Nephron progenitor cell (in vitro differentiated cells): ENCODE results near the gene OR12D3.

Experiments used
- DNase-seq: peaks from one replicate; pipeline ENCODE4 v3.0.0; 2021
- H3K27ac Mint-ChIP-seq: 2 replicates; pipeline ENCODE4 v1.8.0; 2021; ENCODE audit warnings: mild to moderate bottlenecking, moderate library complexity, mixed read lengths
- H3K27me3 Mint-ChIP-seq: 2 replicates; pipeline ENCODE4 v1.8.0; 2021; ENCODE audit warnings: mild to moderate bottlenecking, low read depth, mixed read lengths; ENCODE audit not compliant: poor library complexity
- H3K36me3 Mint-ChIP-seq: 2 replicates; pipeline ENCODE4 v1.8.0; 2021; ENCODE audit warnings: low read depth, mixed read lengths
- H3K4me1 Mint-ChIP-seq: 2 replicates; pipeline ENCODE4 v1.8.0; 2021; ENCODE audit warnings: mixed read lengths
- H3K4me3 Mint-ChIP-seq: 2 replicates; pipeline ENCODE4 v1.8.0; 2021; ENCODE audit warnings: mild to moderate bottlenecking, moderate library complexity, mixed read lengths
- H3K9me3 Mint-ChIP-seq: 2 replicates; pipeline ENCODE4 v1.8.0; 2021; ENCODE audit warnings: mild to moderate bottlenecking, moderate library complexity, mixed read lengths
- CTCF ChIP-seq: fragments of 200-600 bp; sonication (generic); IDR thresholded peaks from 2 replicates; pipeline ENCODE4 v1.5.0; 2021; ENCODE audit warnings: antibody characterized with exemption

The OR12D3 gene

GRCh38 chr6:29399525-29399924, 24.4 kb upstream of the OR12D3 start:
- H3K4me3 Mint-ChIP-seq, result no peak overlapping the region
- TF ChIP-seq CTCF, result no peak

GRCh38 chr6:29395331-29395730, 20.2 kb upstream of the OR12D3 start, which contains the start of gene OR12D2:
OR12D2 (plus strand) TSS chr6:29395631; CDS start chr6:29396700, 1,069 bp downstream.
- Mint-ChIP-seq H3K9me3 (no peaks in the 10 kb centered on the region), H3K4me1 (no peaks in the 10 kb centered on the region), H3K27ac (no peak within 1 kb of the TSS), H3K27me3 (peaks cover 8% of the 10 kb centered on the region), H3K36me3 (no peaks in the 10 kb centered on the region), H3K4me3 (no peak within 1 kb of the TSS)
- no peak for DNase-seq
- TF ChIP-seq CTCF, result no peak

More at GRCh38 chr6:29399525-29399924, 24.4 kb upstream of the OR12D3 start:
- Mint-ChIP-seq H3K27ac (no peak overlapping the region), H3K9me3 (no peaks in the 10 kb centered on the region), H3K36me3 (no peaks in the 10 kb centered on the region), H3K27me3 (peaks cover 11% of the 10 kb centered on the region), H3K4me1 (no peaks in the 10 kb centered on the region)
- DNase-seq, result no peak

- DNase-seq, result no peak
- TF ChIP-seq CTCF, result no peak
- Mint-ChIP-seq H3K4me1 (no peaks in the 10 kb centered on the region), H3K36me3 (no peaks in the 10 kb centered on the region), H3K27ac (no peak overlapping the region), H3K9me3 (no peaks in the 10 kb centered on the region), H3K27me3 (peaks cover 9% of the 10 kb centered on the region), H3K4me3 (no peak overlapping the region)
Measured at GRCh38 chr6:29388533-29388932, 13.4 kb upstream of the OR12D3 start.

GRCh38 chr6:29376003-29376402, 912 bp upstream of the OR12D3 start:
- no peak for TF ChIP-seq CTCF
- no peak for DNase-seq
- Mint-ChIP-seq H3K27me3 (no peaks in the 10 kb centered on the region), H3K4me1 (no peaks in the 10 kb centered on the region), H3K36me3 (no peaks in the 10 kb centered on the region), H3K4me3 (no peak overlapping the region), H3K9me3 (no peaks in the 10 kb centered on the region), H3K27ac (peak overlapping the region; percentile 37)

GRCh38 chr6:29368765-29369164, 6.3 kb downstream of the OR12D3 start, which contains the start of gene OR5V1:
OR5V1 (minus strand) TSS chr6:29368865; CDS start chr6:29356195, 12,670 bp downstream.
- no peak for DNase-seq
- Mint-ChIP-seq H3K4me1 (no peaks in the 10 kb centered on the region), H3K9me3 (peaks cover 13% of the 10 kb centered on the region), H3K27me3 (no peaks in the 10 kb centered on the region), H3K36me3 (no peaks in the 10 kb centered on the region), H3K27ac (no peak within 1 kb of the TSS), H3K4me3 (no peak within 1 kb of the TSS)
- TF ChIP-seq CTCF, result no peak

GRCh38 chr6:29355603-29356002, 19.5 kb downstream of the OR12D3 start:
- Mint-ChIP-seq H3K27me3 (no peaks in the 10 kb centered on the region), H3K4me3 (no peak overlapping the region), H3K27ac (no peak overlapping the region), H3K36me3 (no peaks in the 10 kb centered on the region), H3K4me1 (no peaks in the 10 kb centered on the region), H3K9me3 (peaks cover 24% of the 10 kb centered on the region)
- DNase-seq, result no peak
- no peak for TF ChIP-seq CTCF
